Stomach (tissue), 9 donors: ENCODE results near the gene RASSF10. TPM values are rescaled to one million over a fixed set of nuclear protein-coding genes. Genes with fewer than 3 reads are reported as not detected.

Experiments used
- DNase-seq, 2 donors: peaks; one replicate each; pipeline versions ENCODE4 v3.0.0 to v3.0.0-alpha.2; 2013 to 2019
- H3K27ac ChIP-seq, 5 donors: fragments of 200-600 bp in 4 of 5; sonication (generic) in 4 of 5; one replicate each; pipeline ENCODE4 v1.5.1; 2013 to 2019; ENCODE audit warnings: mild to moderate bottlenecking in 1 of 5, moderate library complexity in 1 of 5
- H3K27me3 ChIP-seq, 3 donors: fragments of 200-600 bp; sonication (generic); one replicate each; pipeline ENCODE4 v1.5.1; 2017 to 2019; ENCODE audit warnings: mixed run types in 1 of 3
- H3K36me3 ChIP-seq, 4 donors: fragments of 200-600 bp; sonication (generic); 1 replicate in 3 of 4; 2 replicates in 1 of 4; pipeline ENCODE4 v1.5.1; 2016 to 2019
- H3K4me1 ChIP-seq, 4 donors: fragments of 200-600 bp; sonication (generic); one replicate each; pipeline ENCODE4 v1.5.1; 2016 to 2019
- H3K4me3 ChIP-seq, 4 donors: fragments of 200-600 bp; sonication (generic) in 3 of 4; one replicate each; pipeline ENCODE4 v1.5.1; 2016 to 2019; ENCODE audit warnings: mild to moderate bottlenecking in 1 of 4
- H3K9me3 ChIP-seq, 4 donors: fragments of 200-600 bp; sonication (generic); one replicate each; pipeline ENCODE4 v1.5.1; 2016 to 2019
- EP300 ChIP-seq: sonication (generic); formaldehyde crosslinking; IDR thresholded peaks from one replicate; pipeline ENCODE4 v1.6.1; 2017; ENCODE audit warnings: antibody characterized with exemption
- POLR2A ChIP-seq, 4 donors: fragments of 450-650 bp; IDR thresholded peaks; one replicate each; pipeline ENCODE4 v1.6.1; 2016; ENCODE audit warnings: antibody characterized with exemption in 4 of 4, control low read depth in 2 of 4, mild to moderate bottlenecking in 1 of 4, moderate library complexity in 1 of 4
- POLR2AphosphoS5 ChIP-seq, 3 donors: sonication (generic); formaldehyde crosslinking; IDR thresholded peaks; one replicate each; pipeline ENCODE4 v1.6.1; 2016; ENCODE audit warnings: antibody characterized with exemption in 3 of 3
- WGBS, 5 donors: extraction: QIAGEN DNeasy Blood & Tissue Kit in 3 of 5; methylation state at CpG; one replicate each; pipeline versions ENCODE4 v1.1.5 to v1.1.7; 2013 to 2018; 5-methylcytosine and 5-hydroxymethylcytosine counted together
- intact Hi-C: fragments of 100-400 bp; cut with DNase I; formaldehyde crosslinking; loops from one replicate; pipeline ENCODE4 v1.15.1; 2023; ENCODE audit warnings: low total_unique reads
- polyA plus RNA-seq, 3 donors: library from polyadenylated mRNA; stranded (reverse); fragments of 200-250 nt; gene quantifications; one replicate each; pipeline ENCODE4 v1.2.3, GENCODE V29; 2013
- total RNA-seq, 5 donors: library from RNA; depleted of rRNA; stranded (reverse); fragments of >200 nt; gene quantifications; one replicate each; pipeline versions ENCODE4 v1.1.0 to v1.2.3, GENCODE V29; 2014 to 2016
- TF ChIP-seq, protein P1 (sequence below), 7 experiments: fragments of 450-650 bp in 4 of 7; fragments of 200-600 bp in 3 of 7; sonication (generic) in 3 of 7; IDR thresholded peaks; one replicate each; pipeline ENCODE4 v1.5.1; 2016 to 2019; ENCODE audit warnings: antibody characterized with exemption in 7 of 7, control low read depth in 2 of 7, mild to moderate bottlenecking in 1 of 7
- donor health status: healthy with polysubstance abuse.
- donor health status: Bipolar disorder and iron deficiency.
- donor health status: healthy.

The RASSF10 gene
- total and polyA plus RNA-seq, 8 donors, result 0.58 to 7.0 (median 2.5) TPM

DNA sequence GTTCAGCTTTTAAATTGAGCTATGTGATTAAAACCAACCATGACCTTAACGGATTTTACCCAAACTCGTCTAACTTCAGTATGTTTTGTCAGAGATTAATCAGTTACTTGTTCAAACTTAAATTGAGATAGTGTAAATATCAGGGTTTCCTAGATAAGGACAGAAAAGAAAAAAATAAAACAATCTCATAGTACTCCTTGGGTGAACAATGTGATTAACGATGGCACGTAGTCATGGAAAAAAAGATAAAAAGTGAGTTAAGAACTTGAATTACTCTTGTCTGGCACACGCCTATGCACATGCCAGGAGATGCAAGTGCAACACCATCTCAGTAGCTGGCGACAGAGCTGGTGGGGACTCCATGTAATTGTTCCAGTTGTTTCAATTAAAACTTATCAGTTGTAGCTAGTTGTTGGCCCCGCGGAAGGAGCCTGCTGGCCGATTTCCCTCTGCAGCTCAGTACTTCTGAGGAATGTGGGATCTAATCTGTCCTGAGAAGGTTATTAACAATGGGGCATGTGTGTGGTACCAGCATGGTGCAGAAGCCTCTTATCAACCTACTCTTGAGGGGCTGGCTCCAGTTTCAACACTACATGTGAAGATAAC, 3.0 kb downstream of the RASSF10 start:
- intact Hi-C loops, result no loop called here
- Histone ChIP-seq H3K27ac (peak overlapping the region; percentile 74 to 84 (median 82)), H3K9me3 (no peaks in the 10 kb centered on the region), H3K4me3 (peak overlapping the region in 3 of 4 donors; percentile 52 to 64 (median 57)), H3K27me3 (peaks cover 12 to 75% (median 34%) of the 10 kb centered on the region in 3 donors), H3K36me3 (no peaks in the 10 kb centered on the region), H3K4me1 (peaks cover 33 to 85% (median 58%) of the 10 kb centered on the region in 4 donors)
- peak; percentile 75 for DNase-seq
- peak in 2 of 3 donors; percentile 34 to 39 for TF ChIP-seq POLR2AphosphoS5 (IDR thresholded peaks at IDR 0.05)
- TF ChIP-seq, protein P1, sequence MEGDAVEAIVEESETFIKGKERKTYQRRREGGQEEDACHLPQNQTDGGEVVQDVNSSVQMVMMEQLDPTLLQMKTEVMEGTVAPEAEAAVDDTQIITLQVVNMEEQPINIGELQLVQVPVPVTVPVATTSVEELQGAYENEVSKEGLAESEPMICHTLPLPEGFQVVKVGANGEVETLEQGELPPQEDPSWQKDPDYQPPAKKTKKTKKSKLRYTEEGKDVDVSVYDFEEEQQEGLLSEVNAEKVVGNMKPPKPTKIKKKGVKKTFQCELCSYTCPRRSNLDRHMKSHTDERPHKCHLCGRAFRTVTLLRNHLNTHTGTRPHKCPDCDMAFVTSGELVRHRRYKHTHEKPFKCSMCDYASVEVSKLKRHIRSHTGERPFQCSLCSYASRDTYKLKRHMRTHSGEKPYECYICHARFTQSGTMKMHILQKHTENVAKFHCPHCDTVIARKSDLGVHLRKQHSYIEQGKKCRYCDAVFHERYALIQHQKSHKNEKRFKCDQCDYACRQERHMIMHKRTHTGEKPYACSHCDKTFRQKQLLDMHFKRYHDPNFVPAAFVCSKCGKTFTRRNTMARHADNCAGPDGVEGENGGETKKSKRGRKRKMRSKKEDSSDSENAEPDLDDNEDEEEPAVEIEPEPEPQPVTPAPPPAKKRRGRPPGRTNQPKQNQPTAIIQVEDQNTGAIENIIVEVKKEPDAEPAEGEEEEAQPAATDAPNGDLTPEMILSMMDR (IDR thresholded peaks at IDR 0.05), result no peak
- WGBS, 5 donors, result 18 to 28% (median 22%) methylated on average over 9 of the region's 9 CpGs

DNA sequence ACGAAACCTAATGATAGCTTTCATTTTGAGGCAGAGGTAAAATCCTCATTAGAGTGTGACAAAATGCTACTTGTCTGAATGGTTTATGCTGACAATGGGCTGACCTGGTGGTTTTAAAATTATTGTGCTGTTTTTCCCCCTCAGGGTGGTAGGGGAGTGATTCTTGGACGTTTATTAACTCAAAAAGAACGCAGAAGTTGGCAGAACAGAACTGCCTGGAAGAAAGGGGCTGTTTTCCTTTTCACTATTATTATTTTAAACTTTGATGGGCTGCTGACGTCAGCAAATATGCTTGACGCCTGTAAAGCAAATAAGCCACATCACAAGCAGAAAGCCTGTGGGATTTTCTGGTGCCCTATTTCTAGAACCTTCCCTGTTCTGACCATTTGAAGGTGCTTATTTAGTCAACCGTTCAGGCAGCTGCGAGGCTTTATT, 4.0 kb downstream of the RASSF10 start:
- Histone ChIP-seq H3K36me3 (no peaks in the 10 kb centered on the region), H3K4me1 (peaks cover 33 to 77% (median 50%) of the 10 kb centered on the region in 4 donors), H3K27me3 (peaks cover 12 to 66% (median 31%) of the 10 kb centered on the region in 3 donors), H3K27ac (peak overlapping the region in 3 of 5 donors; percentile 81 to 84 (median 82)), H3K4me3 (peak overlapping the region in 1 of 4 donors; percentile 64), H3K9me3 (no peaks in the 10 kb centered on the region)
- DNase-seq, result peak in 1 of 2 donors; percentile 56
- WGBS, 5 donors, result 14 to 35% (median 24%) methylated on average over 7 of the region's 7 CpGs
- TF ChIP-seq, protein P1 (IDR thresholded peaks at IDR 0.05), result no peak
- TF ChIP-seq EP300 (no peak), POLR2A (IDR thresholded peaks at IDR 0.05) (no peak), POLR2AphosphoS5 (IDR thresholded peaks at IDR 0.05) (no peak)
- intact Hi-C loops, result no loop called here

DNA sequence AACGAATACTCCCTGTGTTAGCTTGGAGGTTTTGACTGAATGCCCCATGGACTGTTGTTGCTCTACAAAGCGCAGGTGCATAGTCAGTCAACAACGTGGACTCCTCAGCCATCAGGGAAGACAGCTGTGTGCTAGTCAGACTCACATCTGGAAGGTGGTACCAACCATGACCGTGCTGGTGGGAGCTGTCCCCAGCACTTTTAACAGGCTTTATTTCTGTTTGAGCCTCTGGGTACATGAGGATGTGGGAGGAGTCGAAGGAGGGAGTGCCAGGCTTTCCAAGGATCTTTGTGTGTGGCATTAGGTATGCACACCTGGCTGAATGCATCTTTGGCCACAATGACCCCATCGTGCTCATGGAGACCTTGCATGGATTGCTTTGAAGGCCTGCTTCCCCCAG, 6.6 kb downstream of the RASSF10 start:
- WGBS, 5 donors, result 24 to 57% (median 48%) methylated on average over 6 of the region's 6 CpGs
- Histone ChIP-seq H3K4me1 (peaks cover 13 to 50% (median 23%) of the 10 kb centered on the region in 4 donors), H3K36me3 (no peaks in the 10 kb centered on the region), H3K27me3 (peaks cover 0 to 39% (median 7%) of the 10 kb centered on the region in 3 donors), H3K27ac (no peak overlapping the region), H3K4me3 (no peak overlapping the region), H3K9me3 (no peaks in the 10 kb centered on the region)
- intact Hi-C loops, result no loop called here
- DNase-seq, result peak in 1 of 2 donors; percentile 42
- no peak for TF ChIP-seq EP300
- TF ChIP-seq POLR2AphosphoS5 (IDR thresholded peaks at IDR 0.05), result no peak

DNA sequence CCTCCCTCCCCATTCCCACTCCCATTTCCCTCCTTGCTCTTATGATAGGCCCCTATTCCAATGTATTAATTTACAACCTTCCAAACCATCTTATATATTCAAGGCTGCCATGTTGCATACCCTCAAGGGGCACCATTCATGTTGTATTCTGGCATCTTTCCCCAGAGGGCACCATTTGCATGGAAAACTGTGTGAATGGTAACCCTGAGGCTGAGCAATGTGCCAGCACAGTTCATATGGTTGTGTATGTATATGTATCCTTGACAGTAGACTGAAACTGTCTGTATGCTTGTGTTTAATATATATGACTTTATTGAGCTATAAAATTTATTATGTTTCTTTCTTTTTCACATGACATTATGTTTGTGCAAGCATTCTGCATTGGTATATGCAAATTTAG, 7.3 kb downstream of the RASSF10 start:
- intact Hi-C loops, result no loop called here
- H3K36me3 ChIP-seq, result no peaks in the 10 kb centered on the region
- H3K4me3 ChIP-seq, result no peak overlapping the region
- H3K9me3 ChIP-seq, result no peaks in the 10 kb centered on the region
- H3K27ac ChIP-seq, result no peak overlapping the region
- TF ChIP-seq, protein P1 (IDR thresholded peaks at IDR 0.05), result no peak
- TF ChIP-seq EP300 (no peak), POLR2AphosphoS5 (IDR thresholded peaks at IDR 0.05) (no peak)
- no peak for DNase-seq
- peaks cover 0 to 32% (median 3%) of the 10 kb centered on the region in 3 donors for H3K27me3 ChIP-seq
- H3K4me1 ChIP-seq, result peaks cover 12 to 44% (median 20%) of the 10 kb centered on the region in 4 donors

DNA sequence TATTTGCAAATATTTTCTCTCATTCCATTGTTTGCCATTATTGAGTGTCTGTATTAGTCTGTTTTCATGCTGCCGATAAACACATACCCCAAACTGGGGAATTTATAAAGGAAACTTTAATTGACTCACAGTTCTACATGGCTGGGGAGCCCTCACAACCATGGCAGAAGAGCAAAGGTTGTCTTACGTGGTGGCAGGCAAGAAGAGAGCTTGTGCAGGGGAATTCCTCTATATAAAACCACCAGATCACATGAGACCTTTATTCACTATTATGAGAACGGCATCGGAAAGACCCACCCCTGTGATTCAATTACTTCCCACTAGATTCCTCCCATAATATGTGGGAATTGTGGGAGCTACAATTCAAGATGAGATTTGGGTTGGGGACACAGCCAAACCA, 10.2 kb downstream of the RASSF10 start:
- peaks cover 0 to 22% (median 10%) of the 10 kb centered on the region in 4 donors for H3K4me1 ChIP-seq

More for the DNA sequence above, 10.2 kb downstream of the RASSF10 start:
- Histone ChIP-seq H3K27ac (no peak overlapping the region), H3K9me3 (no peaks in the 10 kb centered on the region), H3K27me3 (peaks cover 0 to 9% (median 0%) of the 10 kb centered on the region in 3 donors), H3K4me3 (no peak overlapping the region), H3K36me3 (no peaks in the 10 kb centered on the region)
- intact Hi-C loops, result no loop called here
- 74 to 86% (median 79%) methylated on average over 4 of the region's 4 CpGs for WGBS, 5 donors
- DNase-seq, result no peak
- no peak for TF ChIP-seq POLR2A (IDR thresholded peaks at IDR 0.05)
- TF ChIP-seq, protein P1 (IDR thresholded peaks at IDR 0.05), result no peak
